ENCODE data around the gene KNSTRN. TPM values are rescaled to one million over a fixed set of nuclear protein-coding genes. Genes with fewer than 3 reads are reported as not detected.

The KNSTRN gene
- total and polyA plus RNA-seq, 2 donors (not counting 3 experiments of a cell fraction or from before 2014, with no cell fraction given) = 24.4 to 61.4 TPM

DNA sequence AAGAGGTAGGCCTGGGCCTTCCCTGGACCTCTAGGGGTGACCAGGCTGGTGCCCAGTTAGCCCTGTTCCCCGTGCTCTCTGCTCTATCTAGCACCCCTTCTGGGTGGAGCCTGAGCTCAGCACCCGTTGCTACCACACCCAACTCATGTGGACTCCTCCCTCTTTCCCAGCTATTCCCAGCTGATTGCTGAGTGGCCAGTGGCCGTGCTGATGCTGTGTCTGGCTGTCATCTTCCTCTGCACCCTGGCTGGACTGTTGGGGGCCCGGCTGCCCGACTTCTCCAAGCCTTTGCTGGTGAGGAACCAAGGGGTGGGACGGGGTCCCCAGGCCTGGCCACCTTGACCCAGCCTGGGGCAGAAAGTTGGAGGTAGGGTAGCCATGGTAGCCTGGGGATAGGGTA lies 18.3 kb upstream of the KNSTRN start:
- peaks cover 3% of the 10 kb centered on the region for H3K4me1 ChIP-seq (ENCODE audit: control insufficient read depth, extremely low read depth, insufficient read depth, low read length)
- ChIA-PET CTCF (interaction anchor here (1.8 to 9.4 kb wide), 2 partner anchors 20 to 24 kb away, joined by 8 to 60 read pairs; no protein-coding TSS in a partner anchor), POLR2A (no interaction called here)
- no peak for FAIRE-seq
- dilution Hi-C loops (cut with MboI; ENCODE audit: extremely low pct_ligation_motif_present, low sequenced_read_pairs) (no loop called here), intact Hi-C loops (cut with micrococcal nuclease) (no loop called here)
- no peaks in the 10 kb centered on the region for H4K20me1 ChIP-seq (replicated peaks; ENCODE audit: control insufficient read depth, extremely low read depth, insufficient read depth, low read length)
- H2AFZ ChIP-seq (ENCODE audit: low read depth, low read length) = no peak overlapping the region
- peaks cover 3 to 9% of the 10 kb centered on the region in 2 experiments for H3K27me3 ChIP-seq (ENCODE audit: control insufficient read depth in 2 of 2, insufficient read depth in 2 of 2, low read length in 2 of 2)
- H3K4me2 ChIP-seq (ENCODE audit: insufficient read depth, low read length) = no peak overlapping the region
- no peak for DNase-seq (ENCODE audit: low read depth, low spot score)
- H3K36me3 ChIP-seq (ENCODE audit: control insufficient read depth in 2 of 2, extremely low read depth in 1 of 2, insufficient read depth in 2 of 2, low read length in 2 of 2) = no peaks in the 10 kb centered on the region
- no peaks in the 10 kb centered on the region for H3K9me1 ChIP-seq (replicated peaks; ENCODE audit: control insufficient read depth, extremely low read depth, insufficient read depth, low read length)
- no peak for TF ChIP-seq FOS (IDR thresholded peaks at IDR 0.05; ENCODE audit: borderline replicate concordance, insufficient read depth, low read length)
- TF ChIP-seq, protein P1, sequence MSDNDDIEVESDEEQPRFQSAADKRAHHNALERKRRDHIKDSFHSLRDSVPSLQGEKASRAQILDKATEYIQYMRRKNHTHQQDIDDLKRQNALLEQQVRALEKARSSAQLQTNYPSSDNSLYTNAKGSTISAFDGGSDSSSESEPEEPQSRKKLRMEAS (IDR thresholded peaks at IDR 0.05; ENCODE audit: insufficient read depth, insufficient read length) = no peak
- no peaks in the 10 kb centered on the region for H3K79me2 ChIP-seq (ENCODE audit: control insufficient read depth, insufficient read depth, low read length)
- no peak overlapping the region for H3K27ac ChIP-seq (ENCODE audit: insufficient read depth, low read depth, low read length)
- H3K9ac ChIP-seq (replicated peaks; ENCODE audit: extremely low read depth, insufficient read depth, low read length) = no peak overlapping the region
- H3K9me3 ChIP-seq (replicated peaks; ENCODE audit: control insufficient read depth, insufficient read depth, low read length) = no peaks in the 10 kb centered on the region
- no peak overlapping the region for H3K4me3 ChIP-seq (replicated peaks in 1 of 3; ENCODE audit: insufficient read depth in 1 of 3, low read depth in 1 of 3, low read length in 3 of 3)
- BruUV-seq (replicated peaks) = no TSS peak

GRCh38 chr15:40365016-40365415 lies 17.5 kb upstream of the KNSTRN start:
- H3K4me2 ChIP-seq (ENCODE audit: insufficient read depth, low read length) = no peak overlapping the region
- H3K27me3 ChIP-seq (ENCODE audit: control insufficient read depth in 2 of 2, insufficient read depth in 2 of 2, low read length in 2 of 2) = peaks cover 0 to 6% of the 10 kb centered on the region in 2 experiments
- ChIA-PET CTCF (interaction anchor here (1.0 to 9.4 kb wide), 8 partner anchors 21 to 86 kb away, joined by 3 to 60 read pairs (median 4); no protein-coding TSS in a partner anchor), POLR2A (no interaction called here)
- TF ChIP-seq, protein P1 (IDR thresholded peaks at IDR 0.05; ENCODE audit: insufficient read depth, insufficient read length) = no peak
- TF ChIP-seq GATA2 (IDR thresholded peaks at IDR 0.05; ENCODE audit: insufficient read depth, insufficient read length, low read depth, low read length) (no peak), CTCF (IDR thresholded peaks at IDR 0.05; ENCODE audit: extremely low read depth in 1 of 2, insufficient read depth in 1 of 2, low read depth in 1 of 2, low read length in 2 of 2) (no peak), FOS (IDR thresholded peaks at IDR 0.05; ENCODE audit: borderline replicate concordance, insufficient read depth, low read length) (no peak), POLR2A (IDR thresholded peaks at IDR 0.05; ENCODE audit: low read depth, low read length) (no peak), EZH2 (IDR thresholded peaks at IDR 0.05; ENCODE audit: borderline replicate concordance, low read depth, low read length, severe bottlenecking) (no peak), MYC (IDR thresholded peaks at IDR 0.05; ENCODE audit: low read depth, low read length) (no peak), JUN (IDR thresholded peaks at IDR 0.05; ENCODE audit: borderline replicate concordance, insufficient read depth, insufficient read length, low read depth) (no peak), POLR2AphosphoS5 (IDR thresholded peaks at IDR 0.05; ENCODE audit: insufficient read depth, low read depth, low read length) (no peak)
- peaks cover 3% of the 10 kb centered on the region for H3K4me1 ChIP-seq (ENCODE audit: control insufficient read depth, extremely low read depth, insufficient read depth, low read length)
- no peak for FAIRE-seq
- no peak overlapping the region for H3K4me3 ChIP-seq (replicated peaks in 1 of 3; ENCODE audit: insufficient read depth in 1 of 3, low read depth in 1 of 3, low read length in 3 of 3)
- H3K9me3 ChIP-seq (replicated peaks; ENCODE audit: control insufficient read depth, insufficient read depth, low read length) = no peaks in the 10 kb centered on the region
- BruUV-seq (replicated peaks) = no TSS peak
- no peak overlapping the region for H2AFZ ChIP-seq (ENCODE audit: low read depth, low read length)
- no peaks in the 10 kb centered on the region for H3K36me3 ChIP-seq (ENCODE audit: control insufficient read depth in 2 of 2, extremely low read depth in 1 of 2, insufficient read depth in 2 of 2, low read length in 2 of 2)
- intact Hi-C loops (cut with micrococcal nuclease) = loop anchor here (5.0 kb wide), 2 partner anchors 42 to 142 kb away; partner anchors contain the start of gene IVD
- dilution Hi-C loops (cut with MboI; ENCODE audit: extremely low pct_ligation_motif_present, low sequenced_read_pairs) = no loop called here
- H3K9ac ChIP-seq (replicated peaks; ENCODE audit: extremely low read depth, insufficient read depth, low read length) = no peak overlapping the region
- H3K27ac ChIP-seq (ENCODE audit: insufficient read depth, low read depth, low read length) = no peak overlapping the region
- no peaks in the 10 kb centered on the region for H3K9me1 ChIP-seq (replicated peaks; ENCODE audit: control insufficient read depth, extremely low read depth, insufficient read depth, low read length)
- no peak for DNase-seq (ENCODE audit: low read depth, low spot score)
- H4K20me1 ChIP-seq (replicated peaks; ENCODE audit: control insufficient read depth, extremely low read depth, insufficient read depth, low read length) = no peaks in the 10 kb centered on the region
- H3K79me2 ChIP-seq (ENCODE audit: control insufficient read depth, insufficient read depth, low read length) = no peaks in the 10 kb centered on the region
